Upper lobe of left lung (tissue), 6 donors: ENCODE data around the gene PSORS1C1. TPM values are rescaled to one million over a fixed set of nuclear protein-coding genes. Genes with fewer than 3 reads are reported as not detected.

Experiments used
- ATAC-seq, 2 donors: fragments of 200-7000 bp; cut with Tn5 transposase; one replicate each; pipeline ENCODE4 v1.9.1; 2022; ENCODE audit warnings: mild to moderate bottlenecking in 2 of 2, moderate library complexity in 2 of 2; ENCODE audit not compliant: low FRiP score in 2 of 2
- DNase-seq, 2 donors: peaks; one replicate each; pipeline ENCODE4 v3.0.0-alpha.2; 2019 to 2020
- H3K27ac ChIP-seq, 4 donors: fragments of 200-600 bp; sonication (generic); one replicate each; pipeline ENCODE4 v1.5.1; 2016 to 2019
- H3K27me3 ChIP-seq, 4 donors: fragments of 200-600 bp; sonication (generic); one replicate each; pipeline ENCODE4 v1.5.1; 2017 to 2019
- H3K36me3 ChIP-seq, 4 donors: fragments of 200-600 bp; sonication (generic); one replicate each; pipeline ENCODE4 v1.5.1; 2016 to 2019
- H3K4me1 ChIP-seq, 4 donors: fragments of 200-600 bp; sonication (generic); one replicate each; pipeline ENCODE4 v1.5.1; 2018 to 2019
- H3K4me3 ChIP-seq, 4 donors: fragments of 200-600 bp; sonication (generic); one replicate each; pipeline ENCODE4 v1.5.1; 2017 to 2019; ENCODE audit warnings: mild to moderate bottlenecking in 2 of 4, moderate library complexity in 1 of 4
- H3K9me3 ChIP-seq, 4 donors: fragments of 200-600 bp; sonication (generic); one replicate each; pipeline ENCODE4 v1.5.1; 2018 to 2019
- EP300 ChIP-seq, 4 donors: sonication (generic); formaldehyde crosslinking; IDR thresholded peaks; one replicate each; pipeline ENCODE4 v1.5.1; 2017; ENCODE audit warnings: antibody characterized with exemption in 4 of 4, control low read depth in 2 of 4
- POLR2A ChIP-seq, 4 donors: fragments of 450-650 bp; IDR thresholded peaks; one replicate each; pipeline ENCODE4 v1.5.1; 2016 to 2017; ENCODE audit warnings: antibody characterized with exemption in 4 of 4, mild to moderate bottlenecking in 2 of 4
- POLR2AphosphoS5 ChIP-seq, 2 donors: sonication (generic); formaldehyde crosslinking; IDR thresholded peaks; one replicate each; pipeline ENCODE4 v1.5.1; 2017; ENCODE audit warnings: antibody characterized with exemption in 2 of 2
- WGBS, 2 donors: methylation state at CpG; one replicate each; pipeline ENCODE4 v1.1.5; 2017 to 2018; 5-methylcytosine and 5-hydroxymethylcytosine counted together
- total RNA-seq, 6 donors: library from RNA; depleted of rRNA in 4 of 6; stranded (reverse); fragments of >200 nt in 4 of 6; gene quantifications; one replicate each; pipeline versions ENCODE4 v1.1.0 to v1.2.1, GENCODE V29; 2016 to 2021
- TF ChIP-seq, protein P1 (sequence below), 6 experiments: fragments of 450-650 bp in 4 of 6; fragments of 200-600 bp in 2 of 6; sonication (generic) in 2 of 6; IDR thresholded peaks; one replicate each; pipeline ENCODE4 v1.5.1; 2016 to 2019; ENCODE audit warnings: antibody characterized with exemption in 6 of 6
- donor health status: DM: no; HTN: no; CAD: no; lungs with moderate emphysema.
- donor health status: DM: no; HTN: yes; CAD: no; lungs with severe emphysema.

Gene PSORS1C1
- total RNA-seq, 6 donors from 2014 or later, result 3.2 to 9.4 (median 4.4) TPM

DNA sequence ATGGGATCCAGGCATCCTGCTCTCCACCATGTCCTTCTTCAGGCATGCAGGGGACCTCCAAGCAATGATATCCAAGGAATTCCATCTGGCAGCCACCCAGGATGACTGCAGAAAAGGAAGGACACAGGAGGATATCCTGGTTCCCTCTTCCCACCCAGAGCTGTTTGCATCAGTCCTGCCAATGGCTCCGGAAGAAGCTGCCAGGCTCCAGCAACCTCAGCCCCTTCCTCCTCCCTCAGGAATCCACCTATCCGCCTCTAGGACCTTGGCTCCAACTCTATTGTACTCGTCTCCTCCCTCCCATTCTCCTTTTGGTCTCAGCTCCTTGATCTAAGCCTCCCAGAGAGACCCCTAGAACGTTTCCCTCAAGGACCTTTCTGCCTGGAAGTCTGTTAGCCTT is 25.0 kb downstream of the PSORS1C1 start:
- TF ChIP-seq, protein P1, sequence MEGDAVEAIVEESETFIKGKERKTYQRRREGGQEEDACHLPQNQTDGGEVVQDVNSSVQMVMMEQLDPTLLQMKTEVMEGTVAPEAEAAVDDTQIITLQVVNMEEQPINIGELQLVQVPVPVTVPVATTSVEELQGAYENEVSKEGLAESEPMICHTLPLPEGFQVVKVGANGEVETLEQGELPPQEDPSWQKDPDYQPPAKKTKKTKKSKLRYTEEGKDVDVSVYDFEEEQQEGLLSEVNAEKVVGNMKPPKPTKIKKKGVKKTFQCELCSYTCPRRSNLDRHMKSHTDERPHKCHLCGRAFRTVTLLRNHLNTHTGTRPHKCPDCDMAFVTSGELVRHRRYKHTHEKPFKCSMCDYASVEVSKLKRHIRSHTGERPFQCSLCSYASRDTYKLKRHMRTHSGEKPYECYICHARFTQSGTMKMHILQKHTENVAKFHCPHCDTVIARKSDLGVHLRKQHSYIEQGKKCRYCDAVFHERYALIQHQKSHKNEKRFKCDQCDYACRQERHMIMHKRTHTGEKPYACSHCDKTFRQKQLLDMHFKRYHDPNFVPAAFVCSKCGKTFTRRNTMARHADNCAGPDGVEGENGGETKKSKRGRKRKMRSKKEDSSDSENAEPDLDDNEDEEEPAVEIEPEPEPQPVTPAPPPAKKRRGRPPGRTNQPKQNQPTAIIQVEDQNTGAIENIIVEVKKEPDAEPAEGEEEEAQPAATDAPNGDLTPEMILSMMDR (IDR thresholded peaks at IDR 0.05), result no peak
- TF ChIP-seq POLR2A (IDR thresholded peaks at IDR 0.05) (no peak), POLR2AphosphoS5 (IDR thresholded peaks at IDR 0.05) (no peak), EP300 (IDR thresholded peaks at IDR 0.05) (no peak)
- H3K27ac ChIP-seq, result peak overlapping the region in 1 of 4 donors; percentile 5
- H3K36me3 ChIP-seq, result peaks cover 0 to 8% (median 5%) of the 10 kb centered on the region in 4 donors
- H3K27me3 ChIP-seq, result no peaks in the 10 kb centered on the region
- DNase-seq (no peak), ATAC-seq (no peak)
- no peak overlapping the region for H3K4me3 ChIP-seq
- H3K9me3 ChIP-seq, result no peaks in the 10 kb centered on the region
- WGBS, 2 donors, result 23 to 41% methylated on average over 4 of the region's 4 CpGs
- peaks cover 10 to 18% (median 13%) of the 10 kb centered on the region in 4 donors for H3K4me1 ChIP-seq

DNA sequence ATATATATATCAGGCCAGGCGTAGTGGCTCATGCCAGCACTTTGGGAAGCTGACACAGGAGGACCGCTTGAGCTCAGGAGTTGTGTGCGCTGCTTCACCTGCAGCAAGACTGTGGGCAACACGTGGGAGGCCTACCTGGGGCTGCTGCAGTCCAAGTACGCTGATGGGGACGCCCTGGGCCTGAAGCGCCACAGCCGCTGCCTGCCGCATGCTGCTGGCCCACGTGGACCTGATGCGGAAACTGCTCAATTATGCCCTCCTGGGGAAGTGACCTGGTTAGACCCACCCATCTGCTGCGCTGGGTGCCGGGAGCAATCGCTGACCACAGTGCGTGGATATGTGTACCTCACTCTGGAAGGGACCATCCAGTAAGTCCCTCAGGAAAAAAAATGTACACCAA is 26.0 kb downstream of the PSORS1C1 start:
- DNase-seq, result no peak
- no peak for ATAC-seq

DNA sequence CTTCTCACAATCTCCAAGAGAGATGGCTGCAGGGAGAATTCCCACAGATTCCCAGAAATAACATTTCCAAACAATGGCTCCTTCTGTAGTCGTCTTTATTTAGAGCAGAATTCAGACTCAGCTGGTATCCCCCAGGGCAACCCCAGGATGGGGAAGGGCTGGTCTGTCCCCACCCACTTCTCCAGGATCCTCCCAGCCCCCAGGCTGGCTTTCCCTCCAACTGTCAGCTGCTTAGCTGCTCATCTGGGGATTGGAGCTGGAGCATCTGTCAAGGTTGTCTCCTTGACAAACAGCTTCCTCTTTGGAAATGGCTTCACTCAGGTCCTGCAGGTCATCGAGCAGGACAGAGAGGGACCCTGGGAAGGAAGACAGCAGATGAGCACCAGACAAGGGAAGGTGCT is 27.8 kb downstream of the PSORS1C1 start:
- peak overlapping the region in 1 of 4 donors; percentile 30 for H3K27ac ChIP-seq
- 61 to 66% methylated on average over 2 of the region's 2 CpGs for WGBS, 2 donors
- H3K36me3 ChIP-seq, result peaks cover 0 to 13% (median 11%) of the 10 kb centered on the region in 4 donors
- no peaks in the 10 kb centered on the region for H3K27me3 ChIP-seq
- H3K4me3 ChIP-seq, result no peak overlapping the region
- TF ChIP-seq, protein P1 (IDR thresholded peaks at IDR 0.05), result no peak
- no peak for TF ChIP-seq EP300 (IDR thresholded peaks at IDR 0.05)
- TF ChIP-seq POLR2A (IDR thresholded peaks at IDR 0.05), result no peak
- TF ChIP-seq POLR2AphosphoS5 (IDR thresholded peaks at IDR 0.05), result no peak
- H3K9me3 ChIP-seq, result no peaks in the 10 kb centered on the region
- DNase-seq, result no peak
- ATAC-seq, result no peak
- H3K4me1 ChIP-seq, result peaks cover 8 to 18% (median 12%) of the 10 kb centered on the region in 4 donors

More for the DNA sequence above, 26.0 kb downstream of the PSORS1C1 start:
- no peak overlapping the region for H3K4me3 ChIP-seq
- H3K36me3 ChIP-seq, result peaks cover 0 to 13% (median 11%) of the 10 kb centered on the region in 4 donors
- no peak overlapping the region for H3K27ac ChIP-seq
- 76 to 90% methylated on average over 5 to 15 of the region's 15 CpGs for WGBS, 2 donors
- no peaks in the 10 kb centered on the region for H3K9me3 ChIP-seq
- H3K27me3 ChIP-seq, result no peaks in the 10 kb centered on the region
- TF ChIP-seq, protein P1 (IDR thresholded peaks at IDR 0.05), result no peak
- TF ChIP-seq POLR2A (IDR thresholded peaks at IDR 0.05) (no peak), POLR2AphosphoS5 (IDR thresholded peaks at IDR 0.05) (no peak), EP300 (IDR thresholded peaks at IDR 0.05) (no peak)
- H3K4me1 ChIP-seq, result peaks cover 10 to 18% (median 13%) of the 10 kb centered on the region in 4 donors

DNA sequence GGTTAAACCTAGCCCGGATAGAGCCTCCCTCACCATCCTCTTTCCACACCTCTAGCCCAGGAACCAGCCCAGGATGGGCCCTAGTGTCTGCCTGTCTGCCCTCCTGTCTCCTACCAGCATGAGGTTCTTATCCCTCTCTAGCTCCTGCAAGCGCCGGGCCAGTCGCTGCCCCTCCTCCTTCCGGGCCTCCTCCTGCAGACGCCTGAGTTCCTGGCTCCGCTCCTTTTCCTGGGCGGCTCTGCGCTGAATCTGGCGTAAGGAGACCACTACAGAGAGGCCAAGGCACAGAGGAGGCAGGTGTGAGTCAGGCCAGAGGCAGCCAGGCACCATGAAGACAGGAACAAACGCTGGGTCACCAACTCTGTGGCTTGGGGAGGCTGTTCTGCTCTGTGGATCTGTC is 28.5 kb downstream of the PSORS1C1 start:
- WGBS, 2 donors, result 28 to 57% methylated on average over 6 to 9 of the region's 11 CpGs
- TF ChIP-seq POLR2AphosphoS5 (IDR thresholded peaks at IDR 0.05), result peak in 1 of 2 donors; percentile 22
- TF ChIP-seq EP300 (IDR thresholded peaks at IDR 0.05), result no peak
- no peaks in the 10 kb centered on the region for H3K27me3 ChIP-seq
- peaks cover 0 to 13% (median 11%) of the 10 kb centered on the region in 4 donors for H3K36me3 ChIP-seq
- no peaks in the 10 kb centered on the region for H3K9me3 ChIP-seq
- H3K4me3 ChIP-seq, result no peak overlapping the region
- peak; percentile 51 to 71 for ATAC-seq
- DNase-seq, result peak; percentile 77 to 84
- peak overlapping the region in 2 of 4 donors; percentile 30 for H3K27ac ChIP-seq
- peaks cover under 1 to 12% (median 6%) of the 10 kb centered on the region in 4 donors for H3K4me1 ChIP-seq

DNA sequence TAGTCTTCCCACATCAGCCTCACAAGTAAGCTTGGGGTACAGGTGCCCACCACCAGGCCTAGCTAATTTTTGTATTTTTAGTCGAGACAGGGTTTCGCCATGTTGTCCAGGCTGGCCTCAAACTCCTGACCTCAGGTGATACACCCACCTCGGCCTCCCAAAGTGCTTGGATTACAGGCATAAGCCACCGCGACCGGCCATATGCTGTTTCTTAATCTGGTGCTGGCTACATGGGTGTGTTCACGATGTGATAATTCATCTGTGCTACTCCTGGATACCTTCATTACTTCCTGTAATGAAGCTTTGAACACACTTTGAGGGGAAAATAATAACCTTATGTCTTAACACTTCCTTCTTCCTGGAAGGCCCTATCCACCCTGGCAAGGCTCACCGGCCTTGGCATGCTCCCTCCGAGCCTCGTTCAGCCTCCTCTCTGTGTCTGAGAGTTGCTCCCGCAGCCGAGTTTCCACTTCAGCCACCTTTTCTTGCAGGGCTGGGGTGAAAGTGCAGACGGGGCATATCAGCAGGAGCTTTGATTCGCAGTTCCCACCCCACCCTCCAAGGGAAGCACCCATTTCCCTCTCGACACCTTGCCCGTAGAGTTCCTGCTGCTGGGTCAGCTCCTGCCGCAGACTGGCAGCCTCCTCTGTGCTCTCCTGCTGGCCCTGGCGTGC is 29.8 kb downstream of the PSORS1C1 start:
- ATAC-seq, result no peak

More for the DNA sequence above, 29.8 kb downstream of the PSORS1C1 start:
- Histone ChIP-seq H3K27me3 (no peaks in the 10 kb centered on the region), H3K27ac (peak overlapping the region in 1 of 4 donors; percentile 19), H3K4me3 (no peak overlapping the region), H3K9me3 (no peaks in the 10 kb centered on the region), H3K4me1 (peaks cover 0 to 10% (median 4%) of the 10 kb centered on the region in 4 donors), H3K36me3 (peaks cover 0 to 15% (median 12%) of the 10 kb centered on the region in 4 donors)
- DNase-seq, result peak in 1 of 2 donors; percentile 31
- TF ChIP-seq, protein P1 (IDR thresholded peaks at IDR 0.05), result no peak
- TF ChIP-seq POLR2AphosphoS5 (IDR thresholded peaks at IDR 0.05) (no peak), POLR2A (IDR thresholded peaks at IDR 0.05) (no peak), EP300 (IDR thresholded peaks at IDR 0.05) (no peak)
- 73 to 90% methylated on average over 17 to 18 of the region's 18 CpGs for WGBS, 2 donors
